ENCODE measurements around the gene ZNF385D.

The ZNF385D gene

GRCh38 chr3:21747966-21748555, 2.9 kb downstream of the ZNF385D start:
- no peak for FAIRE-seq

- no peak for FAIRE-seq
These were observed 3.6 kb downstream of the ZNF385D start for GRCh38 chr3:21747376-21747775.

DNA sequence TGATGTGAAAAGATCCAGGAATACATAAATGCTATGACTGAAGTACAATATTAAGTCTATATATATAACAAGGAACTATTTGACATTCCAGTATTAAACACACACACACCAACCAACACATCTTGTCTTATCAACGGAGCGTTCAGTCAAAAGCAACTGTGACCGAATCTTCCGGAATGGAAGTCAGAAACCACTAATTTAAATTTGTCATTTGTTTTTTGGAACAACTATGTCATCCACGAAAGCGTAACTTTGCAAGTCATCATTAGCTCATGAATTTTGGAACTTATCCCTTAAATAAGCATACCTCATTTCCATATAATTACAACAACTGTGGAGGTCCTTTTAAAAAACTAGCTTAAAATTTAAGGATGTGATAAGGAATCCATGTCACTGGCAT, 5.0 kb downstream of the ZNF385D start:
- FAIRE-seq: no peak

DNA sequence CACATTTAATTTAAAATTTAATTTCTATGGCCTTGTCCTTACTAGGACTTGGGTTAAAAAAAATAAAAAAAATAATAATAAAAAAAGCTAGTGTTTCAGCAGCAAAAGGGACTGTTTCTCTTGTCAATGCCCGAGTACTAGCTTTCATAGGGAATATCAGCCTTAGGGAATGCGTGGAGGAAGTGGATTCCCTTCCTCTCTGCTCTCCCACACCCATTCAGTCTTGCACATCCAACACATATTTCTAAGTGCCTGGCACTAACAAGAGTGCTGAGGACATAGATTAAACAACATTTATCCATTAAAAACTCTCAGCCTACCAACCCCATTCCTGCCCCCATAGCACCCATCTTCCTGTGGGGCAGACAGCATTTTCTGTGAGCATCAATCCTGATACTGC, 6.2 kb downstream of the ZNF385D start:
- FAIRE-seq: no peak

- no peak for FAIRE-seq
These were observed 11.9 kb downstream of the ZNF385D start for GRCh38 chr3:21738935-21739702.

GRCh38 chr3:21738283-21738682, 12.7 kb downstream of the ZNF385D start:
- FAIRE-seq: no peak

DNA sequence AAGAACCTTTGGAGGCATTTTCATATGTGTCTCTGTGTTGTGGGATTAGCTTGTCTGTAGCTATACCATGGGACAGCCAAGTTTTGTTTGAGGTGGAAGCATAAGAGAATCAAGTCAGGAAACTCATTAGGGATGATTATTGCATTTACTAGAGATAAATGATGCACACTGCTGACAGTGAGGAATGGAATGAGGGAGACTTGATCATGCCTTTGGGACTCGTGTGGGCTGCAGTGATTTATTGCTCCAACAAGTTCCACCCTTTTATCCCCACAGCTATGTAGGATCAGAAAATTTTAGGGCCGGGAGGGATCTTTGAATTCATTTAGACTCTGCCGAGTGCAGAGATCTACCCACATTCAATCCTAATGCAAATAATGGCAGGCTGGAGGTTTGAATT, 16.3 kb downstream of the ZNF385D start:
- FAIRE-seq: no peak

GRCh38 chr3:21729888-21730459, 21.0 kb downstream of the ZNF385D start:
- no peak for FAIRE-seq

DNA sequence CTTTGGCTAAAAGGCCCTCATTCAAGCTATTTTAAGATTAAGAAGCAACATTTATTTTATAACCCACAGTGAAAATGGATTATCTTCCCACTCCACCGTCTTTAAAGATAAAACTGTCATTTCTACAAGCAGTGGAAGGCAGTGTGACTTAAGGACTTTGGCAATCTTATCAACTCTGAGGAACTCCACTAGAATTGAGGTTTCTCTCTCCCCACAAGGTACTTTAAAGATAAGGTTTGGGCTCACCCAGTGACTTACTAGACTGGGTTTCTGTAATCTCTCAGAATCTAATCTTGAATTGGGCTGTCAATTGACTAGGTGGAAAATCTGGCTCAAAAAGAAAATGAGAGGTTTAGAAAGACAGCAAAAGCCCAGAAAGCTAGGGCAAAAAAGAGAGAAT, 21.7 kb downstream of the ZNF385D start:
- no peak for FAIRE-seq

DNA sequence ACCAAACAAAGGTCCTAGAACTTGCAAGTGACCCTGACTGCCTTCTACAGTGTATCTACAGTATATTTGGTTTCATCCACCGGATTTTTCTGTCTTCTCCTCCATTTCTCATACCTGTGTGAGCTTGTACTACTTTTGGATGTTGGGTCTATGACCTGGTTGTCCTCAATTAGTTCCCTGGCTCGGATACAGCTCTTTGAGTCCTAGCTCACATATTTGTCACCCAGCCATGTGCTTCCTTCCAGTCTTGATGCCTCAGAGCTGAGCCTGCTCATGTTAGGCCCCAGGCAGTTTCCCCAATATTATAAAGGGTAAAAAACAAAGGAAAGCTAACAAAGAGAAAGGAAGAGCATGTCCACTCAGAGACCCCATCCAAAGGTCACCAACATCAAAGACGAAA, 28.2 kb downstream of the ZNF385D start:
- no peak for FAIRE-seq

- no peak for FAIRE-seq
These were observed 28.7 kb downstream of the ZNF385D start for GRCh38 chr3:21722301-21722700.

DNA sequence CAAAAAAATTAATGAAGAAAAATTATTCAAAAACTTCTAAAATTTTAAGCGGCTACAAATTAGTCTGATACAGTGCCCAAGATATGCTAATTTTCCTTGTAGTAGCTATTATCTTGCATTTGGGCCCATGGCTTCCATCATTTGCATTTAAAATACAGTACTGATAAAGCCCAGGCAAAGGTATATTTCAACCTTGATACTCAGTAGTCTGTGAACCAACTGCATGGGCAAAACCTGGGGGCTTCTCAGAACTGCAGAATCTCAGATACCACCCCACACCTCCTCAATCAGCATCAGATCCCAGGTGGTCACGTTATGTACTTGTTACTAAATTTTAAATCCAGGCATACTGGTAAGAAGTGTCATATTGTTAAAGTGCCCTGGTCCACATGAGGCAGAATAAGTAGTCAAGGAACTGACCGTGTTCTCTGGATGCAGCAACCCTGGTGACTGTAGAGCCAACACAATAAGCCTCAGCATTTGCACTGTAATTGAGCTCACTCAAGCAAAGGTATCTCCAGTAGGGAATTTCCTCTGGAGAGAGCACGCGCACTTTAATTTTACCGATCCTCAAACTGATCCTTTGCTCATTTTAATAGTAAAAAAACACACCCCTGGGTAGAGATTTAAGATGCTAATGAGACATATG, 31.9 kb downstream of the ZNF385D start:
- FAIRE-seq: no peak

DNA sequence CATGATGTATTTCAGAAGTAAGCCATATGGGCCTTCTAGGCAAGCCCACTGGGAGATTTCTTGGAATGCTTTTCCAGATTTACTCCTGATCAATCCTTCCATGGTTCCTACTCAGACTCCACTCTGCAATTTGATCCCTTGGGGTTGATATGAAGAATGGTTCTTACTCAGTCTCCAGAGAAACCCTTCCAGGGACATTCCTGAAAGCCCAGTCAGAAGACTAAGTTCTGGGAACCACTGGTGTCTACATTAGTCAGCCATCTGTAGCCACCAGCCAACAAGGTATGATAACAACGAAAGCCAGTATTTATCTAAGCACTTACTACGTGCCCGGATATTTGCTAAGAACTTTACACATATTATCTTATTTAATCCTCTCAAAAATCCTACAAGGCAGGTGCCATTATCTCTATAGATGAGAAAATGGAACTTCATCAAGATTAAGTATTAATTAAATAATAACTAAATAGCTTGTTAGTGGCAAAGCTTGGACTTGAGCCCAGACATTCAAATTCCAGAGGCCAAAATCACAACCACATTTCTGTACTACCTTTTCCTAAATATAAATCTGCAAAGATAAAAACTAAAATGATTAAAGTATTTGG, 32.7 kb downstream of the ZNF385D start:
- FAIRE-seq: peak; percentile 28

DNA sequence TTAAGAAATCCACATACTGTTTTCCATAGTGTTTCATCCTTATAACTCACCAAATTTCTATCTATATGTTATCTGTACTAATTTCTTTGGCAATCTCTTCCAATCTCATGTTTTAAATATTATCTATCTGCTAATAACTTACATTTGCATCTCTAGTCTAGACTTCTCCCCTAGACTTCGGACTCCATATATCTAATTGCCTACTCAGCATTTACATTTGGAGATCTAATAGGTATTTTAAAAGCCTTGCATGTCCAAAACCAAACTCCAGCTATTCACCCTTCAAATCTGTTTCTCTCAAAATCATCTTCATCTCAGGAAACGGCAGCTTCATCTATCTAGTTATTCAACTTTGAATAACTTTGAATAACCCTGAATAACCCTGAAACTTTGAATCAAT, 35.3 kb downstream of the ZNF385D start:
- FAIRE-seq: no peak

- no peak for FAIRE-seq
These were observed 45.2 kb downstream of the ZNF385D start for GRCh38 chr3:21705769-21706168.

- no peak for FAIRE-seq
These were observed 46.2 kb downstream of the ZNF385D start for GRCh38 chr3:21704796-21705195.

DNA sequence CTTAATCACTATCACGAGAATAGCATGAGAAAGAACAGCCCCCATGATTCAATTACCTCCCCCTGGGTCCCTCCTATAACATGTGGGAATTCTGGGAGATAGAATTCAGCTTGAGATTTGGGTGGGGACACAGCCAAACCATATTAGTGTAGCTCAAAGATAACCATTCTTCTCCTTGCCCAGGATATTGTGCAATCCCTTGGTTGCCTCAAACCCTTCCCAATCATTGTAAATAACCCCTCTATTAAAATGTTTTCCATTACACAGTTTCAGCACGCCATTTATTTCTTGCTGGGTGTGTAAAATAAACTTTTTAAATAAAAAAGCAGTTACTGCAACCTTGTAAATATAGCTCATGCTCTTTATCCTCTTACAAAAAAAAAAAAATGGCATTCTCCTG, 47.7 kb downstream of the ZNF385D start:
- FAIRE-seq: no peak

DNA sequence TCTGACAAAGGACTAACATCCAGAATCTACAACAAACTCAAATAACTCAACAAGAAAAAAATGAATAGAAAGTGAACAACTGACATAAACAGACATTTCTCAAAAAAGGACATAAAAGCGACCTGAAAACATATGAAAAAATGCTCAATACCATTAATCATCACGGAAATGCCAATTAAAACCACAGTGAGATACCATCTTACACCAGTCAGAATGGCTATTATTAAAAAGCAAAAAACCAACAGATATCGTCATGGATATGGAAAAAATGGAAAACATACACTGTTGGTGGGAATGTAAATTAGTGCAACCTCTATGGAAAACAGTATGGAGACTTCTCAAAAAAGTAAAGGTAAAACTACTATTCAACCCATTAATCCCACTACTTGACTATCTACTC, 53.3 kb downstream of the ZNF385D start:
- FAIRE-seq: no peak

- no peak for FAIRE-seq
These were observed 56.5 kb downstream of the ZNF385D start for GRCh38 chr3:21694506-21694905.

- no peak for FAIRE-seq
These were observed 60.0 kb downstream of the ZNF385D start for GRCh38 chr3:21691036-21691435.

DNA sequence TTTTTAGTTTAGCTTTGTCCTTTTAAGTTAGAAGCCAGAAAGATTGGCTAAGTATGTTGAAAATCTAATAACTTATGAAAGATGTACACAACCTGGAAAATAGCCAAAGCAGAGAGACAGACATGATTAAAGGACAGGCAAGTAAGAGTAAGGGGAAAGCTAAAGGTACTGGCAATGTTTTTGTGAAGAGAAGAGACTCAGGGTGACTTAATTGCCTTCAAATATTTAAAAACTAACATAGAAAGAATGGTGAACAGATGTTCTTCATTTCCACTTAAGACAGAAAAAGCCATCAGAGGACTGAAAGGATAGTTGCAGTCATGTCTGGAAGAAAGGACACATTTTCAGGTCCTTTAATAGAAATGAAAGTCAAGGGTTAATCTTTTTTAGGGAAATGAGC, 68.8 kb downstream of the ZNF385D start:
- FAIRE-seq: no peak

DNA sequence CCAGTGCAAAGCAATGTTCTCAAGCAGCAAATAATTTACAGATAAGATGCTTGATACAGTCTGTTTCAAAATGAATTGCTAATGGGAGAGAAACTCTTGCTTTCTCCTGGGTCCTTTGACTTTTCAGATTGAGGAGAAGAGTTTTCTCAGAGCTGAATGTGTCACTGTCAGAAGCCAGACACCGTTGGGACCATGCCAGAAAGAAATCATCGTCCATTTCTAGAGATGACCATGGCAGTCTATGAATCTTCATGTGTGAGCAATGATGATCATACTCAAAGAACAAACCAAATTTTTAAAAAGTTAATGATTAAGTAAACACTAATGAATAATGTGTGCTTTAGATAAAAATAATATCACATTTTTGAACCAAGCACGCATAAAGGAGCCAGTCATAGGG, 77.6 kb downstream of the ZNF385D start:
- FAIRE-seq: no peak

GRCh38 chr3:21672303-21672702, 78.7 kb downstream of the ZNF385D start:
- no peak for FAIRE-seq

Data from colon (tissue), 2 donors.